MM.1S (cell line): Measurements from ENCODE around the gene CD3D.
"Not testable (repeated sequence)": the region's sequence is repeated elsewhere in the genome, so short reads cannot be mapped to it uniquely, and the experiment has no call there.

Source experiments
- DNase-seq: peaks from one replicate; pipeline ENCODE4 v3.0.0-alpha.2; 2015
- H2AFZ ChIP-seq: fragments of 300-600 bp; sonication (generic); 2 replicates; pipeline ENCODE4 v1.6.0; 2016; ENCODE audit warnings: antibody characterized with exemption, low read length
- H3F3A ChIP-seq: fragments of 300-600 bp; sonication (generic); 2 replicates; pipeline ENCODE4 v1.6.1; 2016; ENCODE audit warnings: mild to moderate bottlenecking, antibody characterized with exemption, low read length, moderate library complexity, mixed read lengths; ENCODE audit not compliant: insufficient read depth
- H3K27ac ChIP-seq: fragments of 300-600 bp; sonication (generic); 2 replicates; pipeline ENCODE4 v1.5.1; 2016; ENCODE audit warnings: mild to moderate bottlenecking, low read length
- H3K27me3 ChIP-seq: fragments of 300-600 bp; sonication (generic); replicated peaks from 2 replicates; pipeline ENCODE4 v1.6.0; 2016; ENCODE audit warnings: low read length; ENCODE audit not compliant: insufficient read depth
- H3K36me3 ChIP-seq: fragments of 300-600 bp; sonication (generic); replicated peaks from 2 replicates; pipeline ENCODE4 v1.6.1; 2016; ENCODE audit warnings: mild to moderate bottlenecking, low read length, mixed read lengths; ENCODE audit not compliant: insufficient read depth
- H3K4me1 ChIP-seq: fragments of 300-600 bp; sonication (generic); 2 replicates; pipeline ENCODE4 v1.6.1; 2016; ENCODE audit warnings: low read length, mixed read lengths
- H3K4me2 ChIP-seq: fragments of 300-600 bp; sonication (generic); 2 replicates; pipeline ENCODE4 v1.6.0; 2016; ENCODE audit warnings: low read depth, low read length
- H3K4me3 ChIP-seq: fragments of 300-600 bp; sonication (generic); 2 replicates; pipeline ENCODE4 v1.5.1; 2016; ENCODE audit warnings: low read length, mixed read lengths
- H3K79me2 ChIP-seq: fragments of 300-600 bp; sonication (generic); 2 replicates; pipeline ENCODE4 v1.6.1; 2016; ENCODE audit warnings: mixed run types, low read length, mixed read lengths
- H3K9ac ChIP-seq: fragments of 300-600 bp; sonication (generic); 2 replicates; pipeline ENCODE4 v1.6.1; 2016; ENCODE audit warnings: low read length, mixed read lengths
- H3K9me2 ChIP-seq: fragments of 300-600 bp; sonication (generic); replicated peaks from 2 replicates; pipeline ENCODE4 v1.6.1; 2016; ENCODE audit warnings: mild to moderate bottlenecking, low read length, mixed read lengths; ENCODE audit not compliant: insufficient read depth
- H3K9me3 ChIP-seq: fragments of 300-600 bp; sonication (generic); replicated peaks from 2 replicates; pipeline ENCODE4 v1.6.1; 2016; ENCODE audit warnings: mild to moderate bottlenecking, low read length, mixed read lengths; ENCODE audit not compliant: insufficient read depth
- H4K20me1 ChIP-seq: fragments of 300-600 bp; sonication (generic); 2 replicates; pipeline ENCODE4 v1.6.1; 2016; ENCODE audit warnings: mild to moderate bottlenecking, low read length, moderate library complexity, mixed read lengths; ENCODE audit not compliant: insufficient read depth
- CTCF ChIP-seq: fragments of 300-600 bp; sonication (generic); IDR thresholded peaks from 2 replicates; pipeline ENCODE4 v1.5.1; 2016; ENCODE audit warnings: antibody characterized with exemption, low read length, mixed read lengths
- EZH2 ChIP-seq: fragments of 300-600 bp; sonication (generic); optimal IDR thresholded peaks from 2 replicates; pipeline ENCODE3; 2017; ENCODE audit warnings: low read depth, mild to moderate bottlenecking, antibody characterized with exemption, low read length, mixed read lengths
- EZH2phosphoT487 ChIP-seq: fragments of 300-600 bp; sonication (generic); IDR thresholded peaks from 2 replicates; pipeline ENCODE4 v1.6.1; 2018; ENCODE audit warnings: antibody characterized with exemption, low read length

The CD3D gene

GRCh38 chr11:118310271-118310670 is 32.2 kb downstream of the CD3D start:
- no peaks in the 10 kb centered on the region for H3K9me2 ChIP-seq
- H3K27me3 ChIP-seq = no peaks in the 10 kb centered on the region
- H3K4me2 ChIP-seq = no peak overlapping the region
- H3F3A ChIP-seq = no peaks in the 10 kb centered on the region
- H3K4me1 ChIP-seq = no peaks in the 10 kb centered on the region
- H3K27ac ChIP-seq = no peak overlapping the region
- no peaks in the 10 kb centered on the region for H4K20me1 ChIP-seq
- TF ChIP-seq EZH2 = no peak
- no peak for TF ChIP-seq EZH2phosphoT487
- TF ChIP-seq CTCF = no peak
- no peaks in the 10 kb centered on the region for H3K9me3 ChIP-seq
- no peaks in the 10 kb centered on the region for H3K36me3 ChIP-seq
- no peak overlapping the region for H3K9ac ChIP-seq
- no peak for DNase-seq
- no peak overlapping the region for H3K4me3 ChIP-seq
- H3K79me2 ChIP-seq = no peaks in the 10 kb centered on the region
- no peak overlapping the region for H2AFZ ChIP-seq

- H3F3A ChIP-seq, DNase-seq, H2AFZ ChIP-seq, H3K27me3 ChIP-seq, H4K20me1 ChIP-seq, H3K4me2 ChIP-seq, H3K4me3 ChIP-seq, H3K9me3 ChIP-seq, H3K36me3 ChIP-seq, H3K9ac ChIP-seq, H3K79me2 ChIP-seq, H3K4me1 ChIP-seq, H3K9me2 ChIP-seq, H3K27ac ChIP-seq: not testable (repeated sequence)
Observed at GRCh38 chr11:118308995-118309528, 33.4 kb downstream of the CD3D start.

- Histone ChIP-seq H3K79me2 (no peaks in the 10 kb centered on the region), H3K9me2 (no peaks in the 10 kb centered on the region), H3K36me3 (no peaks in the 10 kb centered on the region), H3K27ac (no peak overlapping the region), H3K4me3 (no peak overlapping the region), H3K9ac (no peak overlapping the region), H3K4me2 (no peak overlapping the region), H3F3A (no peaks in the 10 kb centered on the region), H3K9me3 (no peaks in the 10 kb centered on the region), H3K4me1 (peaks cover 10% of the 10 kb centered on the region), H3K27me3 (no peaks in the 10 kb centered on the region), H4K20me1 (no peaks in the 10 kb centered on the region), H2AFZ (no peak overlapping the region)
- no peak for DNase-seq
- TF ChIP-seq EZH2 (no peak), EZH2phosphoT487 (no peak), CTCF (no peak)
Observed at GRCh38 chr11:118306556-118306955, 35.9 kb downstream of the CD3D start.

GRCh38 chr11:118305726-118306125 is 36.8 kb downstream of the CD3D start:
- H3K27ac ChIP-seq = no peak overlapping the region
- H2AFZ ChIP-seq = no peak overlapping the region
- H4K20me1 ChIP-seq = no peaks in the 10 kb centered on the region
- no peaks in the 10 kb centered on the region for H3K9me3 ChIP-seq
- no peaks in the 10 kb centered on the region for H3K36me3 ChIP-seq
- H3K27me3 ChIP-seq = no peaks in the 10 kb centered on the region
- H3K4me3 ChIP-seq = no peak overlapping the region
- no peak for DNase-seq
- no peak overlapping the region for H3K4me2 ChIP-seq
- TF ChIP-seq EZH2 = no peak
- TF ChIP-seq EZH2phosphoT487 = no peak
- TF ChIP-seq CTCF = no peak
- peaks cover 10% of the 10 kb centered on the region for H3K4me1 ChIP-seq
- no peak overlapping the region for H3K9ac ChIP-seq
- H3K9me2 ChIP-seq = no peaks in the 10 kb centered on the region
- H3F3A ChIP-seq = no peaks in the 10 kb centered on the region
- H3K79me2 ChIP-seq = no peaks in the 10 kb centered on the region
